Measurements from ENCODE around the gene PURB. TPM values are rescaled to one million over a fixed set of nuclear protein-coding genes. Genes with fewer than 3 reads are reported as not detected.
"Not testable (repeated sequence)": the region's sequence is repeated elsewhere in the genome, so short reads cannot be mapped to it uniquely, and the experiment has no call there.

The PURB gene
- total RNA-seq, 1 experiment from 2014 or later = 26.3 TPM

- Mint-ChIP-seq H3K9me3 (ENCODE audit: unreplicated experiment) (no peaks in the 10 kb centered on the region), H3K4me3 (ENCODE audit: unreplicated experiment) (peak overlapping the region; percentile 95), H3K4me1 (ENCODE audit: low read depth, unreplicated experiment) (peaks cover 17% of the 10 kb centered on the region), H3K27ac (ENCODE audit: unreplicated experiment) (peak overlapping the region; percentile 99), H3K27me3 (ENCODE audit: insufficient read depth, unreplicated experiment) (no peaks in the 10 kb centered on the region), H3K36me3 (ENCODE audit: insufficient read depth, unreplicated experiment) (peaks cover 36% of the 10 kb centered on the region)
- Histone ChIP-seq H3K4me1 (no peaks in the 10 kb centered on the region), H3K27me3 (replicated peaks; ENCODE audit: control insufficient read depth, insufficient read depth, low read length) (no peaks in the 10 kb centered on the region), H3K36me3 (ENCODE audit: control insufficient read depth, insufficient read depth, low read length) (no peaks in the 10 kb centered on the region), H3K4me3 (ENCODE audit: low read depth, low read length) (no peak overlapping the region), H3K9me3 (no peaks in the 10 kb centered on the region)
- no peak for TF ChIP-seq CTCF (IDR thresholded peaks at IDR 0.05; ENCODE audit: insufficient read depth in 1 of 2, low read depth in 1 of 2, low read length in 1 of 2, severe bottlenecking in 1 of 2, unreplicated experiment in 1 of 2)
- ChIA-PET CTCF (no interaction called here), POLR2A (no interaction called here)
- intact Hi-C loops (cut with micrococcal nuclease; ENCODE audit: unreplicated experiment) = loop anchor here (5.0 kb wide), 1 partner anchor 78 kb away; no protein-coding TSS in a partner anchor
- no peak for DNase-seq
- BruUV-seq (replicated peaks) = no TSS peak
These were observed 39.9 kb downstream of the PURB start for GRCh38 chr7:44845451-44845850.

- H3K27me3 Mint-ChIP-seq (ENCODE audit: insufficient read depth, unreplicated experiment); H3K27me3 ChIP-seq (replicated peaks; ENCODE audit: control insufficient read depth, insufficient read depth, low read length); BruUV-seq (replicated peaks); H3K36me3 ChIP-seq (ENCODE audit: control insufficient read depth, insufficient read depth, low read length); POLR2A ChIA-PET; CTCF ChIA-PET; H3K4me1 ChIP-seq; intact Hi-C loops (cut with micrococcal nuclease; ENCODE audit: unreplicated experiment); H3K9me3 ChIP-seq; H3K27ac Mint-ChIP-seq (ENCODE audit: unreplicated experiment); DNase-seq; H3K4me3 ChIP-seq (ENCODE audit: low read depth, low read length); H3K4me3 Mint-ChIP-seq (ENCODE audit: unreplicated experiment); H3K9me3 Mint-ChIP-seq (ENCODE audit: unreplicated experiment): not testable (repeated sequence)
- peaks cover 17% of the 10 kb centered on the region for H3K4me1 Mint-ChIP-seq (ENCODE audit: low read depth, unreplicated experiment)
- H3K36me3 Mint-ChIP-seq (ENCODE audit: insufficient read depth, unreplicated experiment) = peaks cover 45% of the 10 kb centered on the region
These were observed 41.9 kb downstream of the PURB start for GRCh38 chr7:44843440-44843839.

- H3K9me3 Mint-ChIP-seq (ENCODE audit: unreplicated experiment); H3K27me3 ChIP-seq (replicated peaks; ENCODE audit: control insufficient read depth, insufficient read depth, low read length); H3K4me3 Mint-ChIP-seq (ENCODE audit: unreplicated experiment); H3K4me1 ChIP-seq; H3K4me3 ChIP-seq (ENCODE audit: low read depth, low read length); intact Hi-C loops (cut with micrococcal nuclease; ENCODE audit: unreplicated experiment); H3K27me3 Mint-ChIP-seq (ENCODE audit: insufficient read depth, unreplicated experiment); H3K9me3 ChIP-seq; H3K36me3 ChIP-seq (ENCODE audit: control insufficient read depth, insufficient read depth, low read length); POLR2A ChIA-PET; DNase-seq; CTCF ChIA-PET; BruUV-seq (replicated peaks); H3K27ac Mint-ChIP-seq (ENCODE audit: unreplicated experiment): not testable (repeated sequence)
- Mint-ChIP-seq H3K36me3 (ENCODE audit: insufficient read depth, unreplicated experiment) (peaks cover 42% of the 10 kb centered on the region), H3K4me1 (ENCODE audit: low read depth, unreplicated experiment) (peaks cover 17% of the 10 kb centered on the region)
These were observed 42.7 kb downstream of the PURB start for GRCh38 chr7:44842675-44843074.

GRCh38 chr7:44838751-44839150, 46.6 kb downstream of the PURB start:
- H3K9me3 Mint-ChIP-seq (ENCODE audit: unreplicated experiment) = no peaks in the 10 kb centered on the region

More at GRCh38 chr7:44838751-44839150, 46.6 kb downstream of the PURB start:
- no peak overlapping the region for H3K4me3 ChIP-seq (ENCODE audit: low read depth, low read length)
- H3K27me3 Mint-ChIP-seq (ENCODE audit: insufficient read depth, unreplicated experiment) = no peaks in the 10 kb centered on the region
- DNase-seq = no peak
- no peaks in the 10 kb centered on the region; the same call in 1 of the 2 replicates for H3K36me3 ChIP-seq (ENCODE audit: control insufficient read depth, insufficient read depth, low read length)
- no peaks in the 10 kb centered on the region for H3K27me3 ChIP-seq (replicated peaks; ENCODE audit: control insufficient read depth, insufficient read depth, low read length)
- H3K4me3 Mint-ChIP-seq (ENCODE audit: unreplicated experiment) = no peak overlapping the region
- peaks cover 7% of the 10 kb centered on the region for H3K4me1 Mint-ChIP-seq (ENCODE audit: low read depth, unreplicated experiment)
- CTCF ChIA-PET = no interaction called here
- intact Hi-C loops (cut with micrococcal nuclease; ENCODE audit: unreplicated experiment) = no loop called here
- H3K36me3 Mint-ChIP-seq (ENCODE audit: insufficient read depth, unreplicated experiment) = peaks cover 67% of the 10 kb centered on the region
- POLR2A ChIA-PET = no interaction called here
- no TSS peak for BruUV-seq (replicated peaks)
- H3K9me3 ChIP-seq = no peaks in the 10 kb centered on the region
- H3K27ac Mint-ChIP-seq (ENCODE audit: unreplicated experiment) = no peak overlapping the region
- H3K4me1 ChIP-seq = no peaks in the 10 kb centered on the region
- TF ChIP-seq CTCF (IDR thresholded peaks at IDR 0.05; ENCODE audit: insufficient read depth in 1 of 2, low read depth in 1 of 2, low read length in 1 of 2, severe bottlenecking in 1 of 2, unreplicated experiment in 1 of 2) = no peak

Data from Caco-2 (cell line).